NT2/D1 (cell line): ENCODE results near the gene HTT.

Source experiments
- DNase-seq: peaks from one replicate; pipeline ENCODE4 v3.0.0-alpha.2; 2011; ENCODE audit warnings: low read depth, low spot score
- H3K27me3 ChIP-seq: 2 replicates; pipeline ENCODE4 v1.6.0; 2011; ENCODE audit warnings: mild to moderate bottlenecking; ENCODE audit not compliant: insufficient read length, insufficient read depth
- H3K36me3 ChIP-seq: 2 replicates; pipeline ENCODE4 v1.6.1; 2011; ENCODE audit warnings: mild to moderate bottlenecking, low read length, mixed read lengths; ENCODE audit not compliant: insufficient read depth, insufficient read length
- H3K4me1 ChIP-seq: 2 replicates; pipeline ENCODE4 v1.5.1; 2011; ENCODE audit not compliant: insufficient read depth, insufficient read length
- H3K4me3 ChIP-seq: 2 replicates; pipeline ENCODE4 v1.5.1; 2011; ENCODE audit warnings: low read depth; ENCODE audit not compliant: insufficient read length
- H3K9ac ChIP-seq: 2 replicates; pipeline ENCODE4 v1.6.0; 2011; ENCODE audit warnings: low read depth; ENCODE audit not compliant: insufficient read length
- H3K9me3 ChIP-seq: 2 replicates; pipeline ENCODE4 v1.5.1; 2011; ENCODE audit warnings: mild to moderate bottlenecking, low read length; ENCODE audit not compliant: insufficient read depth
- SUZ12 ChIP-seq: IDR thresholded peaks from 2 replicates; pipeline ENCODE4 v1.6.1; 2011; ENCODE audit not compliant: insufficient read length, insufficient read depth; ENCODE audit errors: extremely low read depth
- YY1 ChIP-seq: IDR thresholded peaks from 2 replicates; pipeline ENCODE4 v1.6.1; 2011; ENCODE audit not compliant: insufficient read length, insufficient read depth
- ZNF274 ChIP-seq: IDR thresholded peaks from 2 replicates; pipeline ENCODE4 v1.6.1; 2011; ENCODE audit warnings: mild to moderate bottlenecking, low read depth, low read length

HTT gene

GRCh38 chr4:3223346-3223745, 148.9 kb downstream of the HTT start:
- DNase-seq, result no peak
- H3K36me3 ChIP-seq, result peaks cover 92% of the 10 kb centered on the region

GRCh38 chr4:3223956-3224748, 149.7 kb downstream of the HTT start:
- no peak for DNase-seq
- no peak for TF ChIP-seq YY1
- no peak for TF ChIP-seq SUZ12
- no peak for TF ChIP-seq ZNF274
- no peak overlapping the region for H3K4me3 ChIP-seq
- H3K36me3 ChIP-seq, result peaks cover 93% of the 10 kb centered on the region
- H3K9ac ChIP-seq, result no peak overlapping the region
- H3K9me3 ChIP-seq, result no peaks in the 10 kb centered on the region
- no peaks in the 10 kb centered on the region for H3K27me3 ChIP-seq
- H3K4me1 ChIP-seq, result peaks cover 2% of the 10 kb centered on the region

More at GRCh38 chr4:3223346-3223745, 148.9 kb downstream of the HTT start:
- peaks cover 2% of the 10 kb centered on the region for H3K4me1 ChIP-seq
- TF ChIP-seq SUZ12 (no peak), YY1 (no peak), ZNF274 (no peak)
- H3K27me3 ChIP-seq, result no peaks in the 10 kb centered on the region
- H3K4me3 ChIP-seq, result no peak overlapping the region
- H3K9me3 ChIP-seq, result no peaks in the 10 kb centered on the region
- no peak overlapping the region for H3K9ac ChIP-seq

DNA sequence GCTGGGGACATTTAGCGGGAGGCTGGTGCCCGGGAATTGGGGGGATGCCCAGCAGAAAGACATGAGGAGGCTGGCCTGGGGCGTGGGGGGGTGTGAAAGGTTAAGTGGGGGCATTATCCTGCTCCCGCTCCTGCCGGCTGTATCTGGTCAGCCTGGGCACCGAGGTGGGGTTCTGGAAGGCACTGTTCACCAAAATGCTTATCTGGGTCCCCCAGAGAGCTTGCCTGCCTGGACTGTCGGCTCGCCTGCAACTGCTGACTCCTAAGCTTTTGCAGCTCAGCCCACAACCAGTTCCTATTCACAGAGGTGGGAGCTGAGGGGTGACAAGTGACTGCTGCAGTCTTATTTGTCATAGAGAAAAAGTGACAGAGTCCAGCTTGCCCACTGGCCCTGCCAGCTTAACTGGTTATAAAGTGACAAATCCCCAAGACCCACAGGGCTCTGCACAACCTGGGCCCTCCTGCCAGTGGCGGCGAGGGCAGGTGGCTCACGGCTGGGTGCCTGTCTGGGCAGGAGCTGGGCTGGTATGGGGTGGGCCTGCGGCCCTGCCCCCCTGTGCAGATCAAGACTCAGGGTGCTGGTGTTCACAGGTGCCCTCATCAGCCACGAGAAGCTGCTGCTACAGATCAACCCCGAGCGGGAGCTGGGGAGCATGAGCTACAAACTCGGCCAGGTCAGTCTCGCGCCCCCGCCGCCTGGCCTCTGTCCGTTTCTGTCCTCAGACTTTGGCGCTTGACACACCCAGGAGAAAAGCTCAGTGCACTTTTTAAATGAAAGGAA, 150.8 kb downstream of the HTT start:
- no peak overlapping the region for H3K9ac ChIP-seq
- H3K4me3 ChIP-seq, result no peak overlapping the region
- TF ChIP-seq ZNF274 (no peak), SUZ12 (no peak), YY1 (no peak)
- no peak for DNase-seq
- peaks cover 93% of the 10 kb centered on the region for H3K36me3 ChIP-seq
- H3K27me3 ChIP-seq, result no peaks in the 10 kb centered on the region
- no peaks in the 10 kb centered on the region for H3K9me3 ChIP-seq
- peaks cover 2% of the 10 kb centered on the region for H3K4me1 ChIP-seq

- Histone ChIP-seq H3K27me3 (no peaks in the 10 kb centered on the region), H3K4me1 (peaks cover 2% of the 10 kb centered on the region), H3K4me3 (no peak overlapping the region), H3K9ac (no peak overlapping the region), H3K36me3 (peaks cover 94% of the 10 kb centered on the region), H3K9me3 (no peaks in the 10 kb centered on the region)
- DNase-seq, result no peak
- TF ChIP-seq ZNF274, result no peak
- no peak for TF ChIP-seq SUZ12
- no peak for TF ChIP-seq YY1
These were observed 151.5 kb downstream of the HTT start for GRCh38 chr4:3225936-3226335.

DNA sequence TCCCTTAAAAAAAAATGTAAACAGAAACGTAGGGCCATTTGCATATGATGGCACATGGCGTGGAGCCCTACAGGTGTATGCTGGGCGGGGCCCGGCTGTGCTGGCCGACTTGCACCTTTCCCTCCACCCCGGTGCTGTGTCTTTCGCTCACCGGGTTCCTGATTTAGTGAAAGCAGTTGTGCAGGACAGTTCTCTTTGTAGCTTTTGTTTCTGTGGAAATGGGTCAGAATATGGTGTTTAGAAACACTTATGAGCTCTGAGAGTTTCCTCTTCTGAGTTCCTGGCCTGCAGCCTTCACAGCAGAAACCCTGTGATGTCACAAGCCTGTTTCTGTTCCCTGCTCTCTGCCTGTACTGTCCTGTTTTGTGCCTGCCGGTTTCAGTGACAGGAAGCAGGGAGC, 152.0 kb downstream of the HTT start:
- peaks cover 2% of the 10 kb centered on the region for H3K4me1 ChIP-seq
- H3K9me3 ChIP-seq, result no peaks in the 10 kb centered on the region
- peaks cover 94% of the 10 kb centered on the region for H3K36me3 ChIP-seq
- no peak overlapping the region for H3K4me3 ChIP-seq
- no peak overlapping the region for H3K9ac ChIP-seq
- DNase-seq, result no peak
- no peak for TF ChIP-seq YY1
- no peak for TF ChIP-seq SUZ12
- no peak for TF ChIP-seq ZNF274
- no peaks in the 10 kb centered on the region for H3K27me3 ChIP-seq

GRCh38 chr4:3226944-3227343, 152.5 kb downstream of the HTT start:
- no peak overlapping the region for H3K4me3 ChIP-seq
- H3K4me1 ChIP-seq, result peaks cover 2% of the 10 kb centered on the region
- H3K27me3 ChIP-seq, result no peaks in the 10 kb centered on the region
- no peaks in the 10 kb centered on the region for H3K9me3 ChIP-seq
- TF ChIP-seq SUZ12 (no peak), ZNF274 (no peak), YY1 (no peak)
- no peak for DNase-seq
- H3K36me3 ChIP-seq, result peaks cover 94% of the 10 kb centered on the region
- no peak overlapping the region for H3K9ac ChIP-seq

- no peak overlapping the region for H3K4me3 ChIP-seq
- TF ChIP-seq YY1 (no peak), SUZ12 (no peak)
- H3K27me3 ChIP-seq, result no peaks in the 10 kb centered on the region
- peaks cover 94% of the 10 kb centered on the region for H3K36me3 ChIP-seq
- H3K9me3 ChIP-seq, result no peaks in the 10 kb centered on the region
- H3K4me1 ChIP-seq, result peaks cover 5% of the 10 kb centered on the region
- DNase-seq, result no peak
- no peak overlapping the region for H3K9ac ChIP-seq
These were observed 153.6 kb downstream of the HTT start for GRCh38 chr4:3227878-3228675.
